Measurements from ENCODE around the gene TNRC6A.

Gene TNRC6A

DNA sequence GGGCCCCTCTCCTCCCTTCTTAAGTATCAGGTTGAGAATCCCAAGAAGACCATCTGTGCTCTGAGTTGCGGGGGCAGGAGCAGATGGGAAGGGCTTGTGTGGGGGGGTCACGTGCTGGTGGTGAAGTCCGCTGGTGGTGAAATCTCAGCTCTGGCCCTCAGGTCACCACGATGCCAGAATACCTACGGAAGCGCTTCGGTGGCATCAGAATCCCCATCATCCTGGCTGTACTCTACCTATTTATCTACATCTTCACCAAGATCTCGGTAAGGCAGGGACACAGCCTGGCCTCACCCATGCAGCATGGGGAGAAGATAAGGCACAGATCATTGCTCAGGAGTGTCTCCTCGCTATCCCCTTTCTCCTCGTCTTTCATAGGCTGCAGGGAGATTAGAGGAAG, 146.0 kb downstream of the TNRC6A start:
- no peaks in the 10 kb centered on the region for H3K79me2 ChIP-seq
- H3K36me3 ChIP-seq (ENCODE audit: control insufficient read depth, insufficient read depth, low read length): no peaks in the 10 kb centered on the region
- H3K4me3 ChIP-seq (ENCODE audit: low read depth, low read length): no peak overlapping the region
- no peaks in the 10 kb centered on the region for H3K9me3 ChIP-seq (ENCODE audit: control insufficient read depth, low read length)
- H3K9ac ChIP-seq: no peak overlapping the region
- no peak overlapping the region for H3K4me2 ChIP-seq (ENCODE audit: low read length)
- no peak overlapping the region for H2AFZ ChIP-seq
- H3K4me1 ChIP-seq: no peaks in the 10 kb centered on the region
- H3K27me3 ChIP-seq (ENCODE audit: control insufficient read depth, insufficient read depth, low read length): no peaks in the 10 kb centered on the region
- H3K27ac ChIP-seq: no peak overlapping the region
- TF ChIP-seq, protein P1, sequence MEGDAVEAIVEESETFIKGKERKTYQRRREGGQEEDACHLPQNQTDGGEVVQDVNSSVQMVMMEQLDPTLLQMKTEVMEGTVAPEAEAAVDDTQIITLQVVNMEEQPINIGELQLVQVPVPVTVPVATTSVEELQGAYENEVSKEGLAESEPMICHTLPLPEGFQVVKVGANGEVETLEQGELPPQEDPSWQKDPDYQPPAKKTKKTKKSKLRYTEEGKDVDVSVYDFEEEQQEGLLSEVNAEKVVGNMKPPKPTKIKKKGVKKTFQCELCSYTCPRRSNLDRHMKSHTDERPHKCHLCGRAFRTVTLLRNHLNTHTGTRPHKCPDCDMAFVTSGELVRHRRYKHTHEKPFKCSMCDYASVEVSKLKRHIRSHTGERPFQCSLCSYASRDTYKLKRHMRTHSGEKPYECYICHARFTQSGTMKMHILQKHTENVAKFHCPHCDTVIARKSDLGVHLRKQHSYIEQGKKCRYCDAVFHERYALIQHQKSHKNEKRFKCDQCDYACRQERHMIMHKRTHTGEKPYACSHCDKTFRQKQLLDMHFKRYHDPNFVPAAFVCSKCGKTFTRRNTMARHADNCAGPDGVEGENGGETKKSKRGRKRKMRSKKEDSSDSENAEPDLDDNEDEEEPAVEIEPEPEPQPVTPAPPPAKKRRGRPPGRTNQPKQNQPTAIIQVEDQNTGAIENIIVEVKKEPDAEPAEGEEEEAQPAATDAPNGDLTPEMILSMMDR (IDR thresholded peaks at IDR 0.05): no peak

Data from parathyroid adenoma (tissue), 2 donors.